ENCODE measurements around the gene DYRK4. TPM values are rescaled to one million over a fixed set of nuclear protein-coding genes. Genes with fewer than 3 reads are reported as not detected.

The DYRK4 gene
- total and polyA plus RNA-seq, 8 donors = 15.2 to 50.2 (median 20.7) TPM

GRCh38 chr12:4588916-4589315 is 26.9 kb downstream of the DYRK4 start:
- no peak for ATAC-seq
- intact Hi-C loops (cut with DNase I) = no loop called here
- WGBS, 2 donors = 91 to 95% methylated on average over 3 of the region's 3 CpGs

GRCh38 chr12:4589941-4590340 is 27.9 kb downstream of the DYRK4 start:
- H3K36me3 ChIP-seq = no peaks in the 10 kb centered on the region
- WGBS, 2 donors = 47 to 64% methylated on average over 2 of the region's 2 CpGs
- no peak for FAIRE-seq

More at GRCh38 chr12:4588916-4589315, 26.9 kb downstream of the DYRK4 start:
- DNase-seq (no peak), FAIRE-seq (no peak)
- no peaks in the 10 kb centered on the region for H3K9me3 ChIP-seq
- H3K27ac ChIP-seq = no peak overlapping the region
- H3K4me3 ChIP-seq = no peak overlapping the region
- no peaks in the 10 kb centered on the region for H3K36me3 ChIP-seq
- no peak for TF ChIP-seq CTCF (IDR thresholded peaks at IDR 0.05)
- H3K27me3 ChIP-seq = no peaks in the 10 kb centered on the region
- no peaks in the 10 kb centered on the region for H3K4me1 ChIP-seq

GRCh38 chr12:4591180-4591687 is 29.2 kb downstream of the DYRK4 start:
- intact Hi-C loops (cut with DNase I) = no loop called here
- Histone ChIP-seq H3K9me3 (no peaks in the 10 kb centered on the region), H3K36me3 (no peaks in the 10 kb centered on the region), H3K27me3 (no peaks in the 10 kb centered on the region), H3K27ac (no peak overlapping the region), H3K4me3 (no peak overlapping the region), H3K4me1 (no peaks in the 10 kb centered on the region)
- 61 to 65% methylated on average over 7 of the region's 7 CpGs for WGBS, 2 donors
- ATAC-seq (no peak), FAIRE-seq (no peak), DNase-seq (no peak)
- TF ChIP-seq CTCF (IDR thresholded peaks at IDR 0.05) = no peak

More at GRCh38 chr12:4589941-4590340, 27.9 kb downstream of the DYRK4 start:
- intact Hi-C loops (cut with DNase I) = no loop called here
- ATAC-seq (peak in 1 of 4 donors; percentile 29), DNase-seq (no peak)
- Histone ChIP-seq H3K4me3 (no peak overlapping the region), H3K27ac (no peak overlapping the region), H3K27me3 (no peaks in the 10 kb centered on the region), H3K9me3 (no peaks in the 10 kb centered on the region), H3K4me1 (no peaks in the 10 kb centered on the region)
- no peak for TF ChIP-seq CTCF (IDR thresholded peaks at IDR 0.05)

- no peak for FAIRE-seq
- Histone ChIP-seq H3K9me3 (no peaks in the 10 kb centered on the region), H3K36me3 (no peaks in the 10 kb centered on the region), H3K4me3 (no peak overlapping the region), H3K27me3 (no peaks in the 10 kb centered on the region), H3K27ac (no peak overlapping the region), H3K4me1 (no peaks in the 10 kb centered on the region)
- no peak for ATAC-seq
- WGBS, 2 donors = 83 to 88% methylated on average over 6 of the region's 6 CpGs
- intact Hi-C loops (cut with DNase I) = no loop called here
- no peak for DNase-seq
- no peak for TF ChIP-seq CTCF (IDR thresholded peaks at IDR 0.05)
Observed at GRCh38 chr12:4595881-4596280, 33.9 kb downstream of the DYRK4 start.

- WGBS, 2 donors = 43 to 55% methylated on average over 7 of the region's 7 CpGs
- no peak for ATAC-seq
- Histone ChIP-seq H3K27me3 (no peaks in the 10 kb centered on the region), H3K27ac (no peak overlapping the region), H3K36me3 (no peaks in the 10 kb centered on the region), H3K9me3 (no peaks in the 10 kb centered on the region), H3K4me3 (no peak overlapping the region), H3K4me1 (peaks cover 0 to 14% (median 13%) of the 10 kb centered on the region in 3 donors)
- no peak for FAIRE-seq
- no peak for TF ChIP-seq CTCF (IDR thresholded peaks at IDR 0.05)
- no peak for DNase-seq
- intact Hi-C loops (cut with DNase I) = no loop called here
Observed at GRCh38 chr12:4603421-4603820, 41.4 kb downstream of the DYRK4 start.

Measured in pancreas (tissue), 10 donors.